ENCODE results near the gene RAPGEF5.
"Not testable (repeated sequence)": the region's sequence is repeated elsewhere in the genome, so short reads cannot be mapped to it uniquely, and the experiment has no call there.

The RAPGEF5 gene

GRCh38 chr7:22113041-22113440 lies 243.9 kb downstream of the RAPGEF5 start:
- no peak for DNase-seq

- DNase-seq, result no peak
These were observed 245.3 kb downstream of the RAPGEF5 start for GRCh38 chr7:22111661-22112060.

- DNase-seq, result no peak
These were observed 246.1 kb downstream of the RAPGEF5 start for GRCh38 chr7:22110881-22111280.

- DNase-seq, result peak; percentile 58
These were observed 246.6 kb downstream of the RAPGEF5 start for GRCh38 chr7:22110227-22110839.

- DNase-seq, result peak; percentile 20
These were observed 247.2 kb downstream of the RAPGEF5 start for GRCh38 chr7:22109761-22110160.

GRCh38 chr7:22108151-22108845 lies 248.7 kb downstream of the RAPGEF5 start:
- DNase-seq, result no peak

- no peak for DNase-seq
These were observed 251.4 kb downstream of the RAPGEF5 start for GRCh38 chr7:22105550-22105949.

GRCh38 chr7:22094413-22095342 lies 262.3 kb downstream of the RAPGEF5 start:
- no peak for DNase-seq

GRCh38 chr7:22093936-22094335 lies 263.0 kb downstream of the RAPGEF5 start:
- DNase-seq, result no peak

GRCh38 chr7:22093001-22093400 lies 264.0 kb downstream of the RAPGEF5 start:
- DNase-seq, result no peak

- DNase-seq, result not testable (repeated sequence)
These were observed 265.9 kb downstream of the RAPGEF5 start for GRCh38 chr7:22090958-22091525.

GRCh38 chr7:22090512-22090911 lies 266.4 kb downstream of the RAPGEF5 start:
- DNase-seq, result no peak

- no peak for DNase-seq
These were observed 266.8 kb downstream of the RAPGEF5 start for GRCh38 chr7:22090107-22090506.

- no peak for DNase-seq
These were observed 268.1 kb downstream of the RAPGEF5 start for GRCh38 chr7:22088827-22089226.

- DNase-seq, result no peak
These were observed 269.1 kb downstream of the RAPGEF5 start for GRCh38 chr7:22087861-22088260.

- DNase-seq, result no peak
These were observed 273.2 kb downstream of the RAPGEF5 start for GRCh38 chr7:22083704-22084240.

GRCh38 chr7:22082886-22083703 lies 273.9 kb downstream of the RAPGEF5 start:
- DNase-seq, result peak; percentile 76

- no peak for DNase-seq
These were observed 274.4 kb downstream of the RAPGEF5 start for GRCh38 chr7:22082553-22082885.

GRCh38 chr7:22080219-22080618 lies 276.7 kb downstream of the RAPGEF5 start:
- DNase-seq, result not testable (repeated sequence)

- not testable (repeated sequence) for DNase-seq
These were observed 278.1 kb downstream of the RAPGEF5 start for GRCh38 chr7:22078872-22079271.

- no peak for DNase-seq
These were observed 281.4 kb downstream of the RAPGEF5 start for GRCh38 chr7:22075561-22075960.

- DNase-seq, result no peak
These were observed 282.1 kb downstream of the RAPGEF5 start for GRCh38 chr7:22074897-22075296.
